ENCODE data around the gene GPR37. TPM values are rescaled to one million over a fixed set of nuclear protein-coding genes. Genes with fewer than 3 reads are reported as not detected.

GPR37 gene
- total RNA-seq, 2 experiments from 2014 or later: not detected

DNA sequence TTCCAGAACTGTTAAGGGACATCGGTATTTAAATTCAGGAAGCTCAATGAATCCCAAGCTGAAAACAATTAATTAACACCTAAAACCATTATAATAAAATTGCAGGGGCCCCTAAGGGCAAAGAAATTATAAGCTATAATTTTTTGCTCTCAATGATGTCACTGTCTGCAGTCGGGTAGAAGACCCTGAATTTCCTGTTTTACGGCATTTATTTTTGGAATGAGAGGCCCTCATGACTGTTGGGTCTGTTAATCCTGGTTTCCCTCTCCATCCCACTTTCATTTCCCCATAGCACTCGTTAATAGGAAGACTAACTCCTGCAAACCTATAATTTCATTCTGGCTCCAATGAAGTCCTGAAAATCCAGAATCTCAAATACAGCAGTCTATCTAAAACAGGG, 25.8 kb upstream of the GPR37 start:
- Mint-ChIP-seq H3K36me3 (ENCODE audit: low read depth) (no peaks in the 10 kb centered on the region), H3K27me3 (peaks cover 15% of the 10 kb centered on the region), H3K27ac (no peak overlapping the region), H3K4me1 (no peaks in the 10 kb centered on the region), H3K4me3 (no peak overlapping the region), H3K9me3 (no peaks in the 10 kb centered on the region)
- ChIA-PET POLR2A (no interaction called here), CTCF (no interaction called here)
- DNase-seq: no peak

DNA sequence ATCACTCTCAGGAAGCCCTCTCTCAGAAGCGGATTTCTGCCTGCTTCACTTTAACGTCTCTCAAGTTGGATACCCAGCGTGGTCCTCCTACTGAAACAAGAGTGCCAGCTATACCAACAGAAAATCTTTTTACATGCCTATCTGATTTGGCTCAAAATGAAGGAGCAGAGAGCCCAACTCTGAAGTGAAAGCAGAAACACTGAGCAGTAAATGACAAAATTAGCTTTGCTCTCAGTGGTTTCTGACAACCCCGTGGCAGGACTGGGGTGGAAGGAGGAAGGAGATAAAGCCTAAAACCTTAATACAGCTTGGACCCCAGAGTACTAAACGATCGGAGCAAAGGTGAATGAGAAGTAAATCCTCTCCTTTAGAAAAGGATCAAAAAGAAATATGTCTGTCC, 25.1 kb upstream of the GPR37 start:
- no peaks in the 10 kb centered on the region for H3K9me3 Mint-ChIP-seq
- ChIA-PET POLR2A (no interaction called here), CTCF (no interaction called here)
- no peak overlapping the region for H3K4me3 Mint-ChIP-seq
- H3K4me1 Mint-ChIP-seq: no peaks in the 10 kb centered on the region
- DNase-seq: no peak
- no peak overlapping the region for H3K27ac Mint-ChIP-seq
- H3K36me3 Mint-ChIP-seq (ENCODE audit: low read depth): no peaks in the 10 kb centered on the region
- H3K27me3 Mint-ChIP-seq: peaks cover 15% of the 10 kb centered on the region

GRCh38 chr7:124785994-124786393, 20.4 kb upstream of the GPR37 start:
- CTCF ChIA-PET: no interaction called here
- Mint-ChIP-seq H3K4me1 (no peaks in the 10 kb centered on the region), H3K36me3 (ENCODE audit: low read depth) (no peaks in the 10 kb centered on the region), H3K27ac (no peak overlapping the region), H3K27me3 (peaks cover 9% of the 10 kb centered on the region), H3K9me3 (no peaks in the 10 kb centered on the region), H3K4me3 (no peak overlapping the region)
- DNase-seq: no peak
- POLR2A ChIA-PET: no interaction called here

- peaks cover 5% of the 10 kb centered on the region for H3K27me3 Mint-ChIP-seq
- ChIA-PET POLR2A (no interaction called here), CTCF (interaction anchor here (1.2 to 1.9 kb wide), 4 partner anchors 19 to 684 kb away, joined by 3 to 7 read pairs (median 4); partner anchors contain the start of gene GPR37)
- H3K4me3 Mint-ChIP-seq: no peak overlapping the region
- H3K9me3 Mint-ChIP-seq: no peaks in the 10 kb centered on the region
- H3K4me1 Mint-ChIP-seq: no peaks in the 10 kb centered on the region
- H3K36me3 Mint-ChIP-seq (ENCODE audit: low read depth): no peaks in the 10 kb centered on the region
- DNase-seq: no peak
- H3K27ac Mint-ChIP-seq: no peak overlapping the region
These were observed 19.6 kb upstream of the GPR37 start for GRCh38 chr7:124784879-124785818.

GRCh38 chr7:124783271-124783670, 17.7 kb upstream of the GPR37 start:
- Mint-ChIP-seq H3K36me3 (ENCODE audit: low read depth) (no peaks in the 10 kb centered on the region), H3K4me1 (no peaks in the 10 kb centered on the region), H3K9me3 (no peaks in the 10 kb centered on the region), H3K27ac (no peak overlapping the region), H3K4me3 (no peak overlapping the region), H3K27me3 (no peaks in the 10 kb centered on the region)
- POLR2A ChIA-PET: no interaction called here
- CTCF ChIA-PET: no interaction called here
- DNase-seq: no peak

DNA sequence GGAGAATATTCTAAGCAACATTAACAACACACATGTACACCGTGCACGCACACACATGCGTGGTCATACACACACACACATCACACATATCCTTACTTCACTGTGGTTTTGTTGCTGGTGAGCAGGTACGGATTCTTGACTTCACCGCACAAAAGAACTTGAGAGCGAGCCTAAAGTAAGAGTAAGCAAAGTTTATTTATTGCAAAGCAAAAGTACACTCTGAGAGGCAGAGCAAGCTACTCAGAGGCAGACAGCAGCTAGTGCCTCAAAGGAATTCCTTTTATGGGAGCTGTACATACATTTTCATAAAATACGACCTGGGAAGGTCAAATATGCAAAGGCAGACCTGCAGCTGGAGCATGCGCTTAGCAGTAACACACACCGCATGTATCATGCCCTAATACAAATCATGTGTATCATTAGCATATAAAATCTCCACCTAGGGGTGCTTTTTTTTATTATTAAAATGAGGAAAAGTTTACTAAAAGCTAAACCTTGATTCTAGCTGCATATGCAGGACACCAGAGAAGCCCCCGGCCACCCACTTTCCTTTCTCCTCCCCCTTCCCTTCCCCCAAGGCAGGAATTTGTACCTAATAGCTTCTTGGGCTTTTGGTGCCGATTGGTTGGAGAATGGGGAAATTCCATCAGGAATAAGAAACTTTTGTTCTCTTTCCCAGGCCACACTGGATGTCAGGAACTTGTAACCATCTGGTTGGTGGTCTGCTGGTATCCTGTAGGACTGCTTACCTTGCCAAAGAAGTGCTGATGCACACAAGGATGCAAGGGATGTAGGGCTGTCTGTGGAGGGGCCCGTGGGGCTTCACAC, 16.5 kb upstream of the GPR37 start:
- no peak for DNase-seq
- Mint-ChIP-seq H3K9me3 (no peaks in the 10 kb centered on the region), H3K27me3 (peaks cover 3% of the 10 kb centered on the region), H3K36me3 (ENCODE audit: low read depth) (no peaks in the 10 kb centered on the region), H3K4me3 (no peak overlapping the region), H3K4me1 (no peaks in the 10 kb centered on the region), H3K27ac (no peak overlapping the region)
- POLR2A ChIA-PET: no interaction called here
- CTCF ChIA-PET: interaction anchor here (0.9 kb wide), 1 partner anchor 76 kb away, joined by 3 read pairs; no protein-coding TSS in a partner anchor

DNA sequence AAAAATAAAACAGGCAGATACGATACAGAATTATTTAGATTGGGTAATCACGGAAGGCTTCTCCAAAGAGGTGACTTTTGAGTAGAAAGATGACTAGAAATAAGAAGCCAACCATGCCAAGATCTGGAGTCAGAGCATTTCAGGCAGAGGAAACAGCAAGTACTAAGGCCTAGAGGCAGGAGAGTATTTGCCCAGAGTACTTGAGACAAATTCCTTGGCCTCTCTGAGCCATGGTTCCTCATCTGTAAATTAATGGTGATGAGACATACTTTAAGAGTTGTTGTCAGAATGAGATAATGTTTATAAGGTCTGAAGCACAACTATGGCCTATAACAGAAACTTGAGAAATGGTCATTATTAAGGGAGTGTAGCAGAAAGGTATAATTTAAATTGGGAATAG, 15.8 kb upstream of the GPR37 start:
- Mint-ChIP-seq H3K27me3 (peaks cover 3% of the 10 kb centered on the region), H3K27ac (no peak overlapping the region), H3K36me3 (ENCODE audit: low read depth) (no peaks in the 10 kb centered on the region), H3K9me3 (no peaks in the 10 kb centered on the region), H3K4me1 (no peaks in the 10 kb centered on the region), H3K4me3 (no peak overlapping the region)
- ChIA-PET POLR2A (no interaction called here), CTCF (no interaction called here)
- no peak for DNase-seq

DNA sequence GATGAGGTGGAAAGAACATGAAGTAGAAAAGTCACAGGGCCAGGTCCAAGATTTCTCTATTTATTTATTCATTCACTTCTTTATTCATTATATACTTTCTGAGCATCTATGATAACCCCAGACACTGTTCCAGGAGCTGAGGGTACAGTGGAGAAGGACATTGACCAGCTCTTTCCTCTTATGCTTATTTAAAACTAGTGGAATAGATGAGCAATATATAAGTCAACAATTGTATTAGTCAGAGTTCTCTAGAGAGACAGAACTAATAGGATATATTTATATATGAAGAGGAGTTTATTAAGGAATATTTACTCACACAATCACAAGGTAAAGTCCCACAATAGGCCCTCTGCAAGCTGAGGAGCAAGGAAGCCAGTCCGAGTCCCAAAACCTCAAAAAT, 15.0 kb upstream of the GPR37 start:
- H3K27me3 Mint-ChIP-seq: peaks cover 3% of the 10 kb centered on the region
- no peak overlapping the region for H3K27ac Mint-ChIP-seq
- H3K36me3 Mint-ChIP-seq (ENCODE audit: low read depth): no peaks in the 10 kb centered on the region
- DNase-seq: no peak
- no peak overlapping the region for H3K4me3 Mint-ChIP-seq
- CTCF ChIA-PET: no interaction called here
- POLR2A ChIA-PET: no interaction called here
- no peaks in the 10 kb centered on the region for H3K4me1 Mint-ChIP-seq
- H3K9me3 Mint-ChIP-seq: no peaks in the 10 kb centered on the region

DNA sequence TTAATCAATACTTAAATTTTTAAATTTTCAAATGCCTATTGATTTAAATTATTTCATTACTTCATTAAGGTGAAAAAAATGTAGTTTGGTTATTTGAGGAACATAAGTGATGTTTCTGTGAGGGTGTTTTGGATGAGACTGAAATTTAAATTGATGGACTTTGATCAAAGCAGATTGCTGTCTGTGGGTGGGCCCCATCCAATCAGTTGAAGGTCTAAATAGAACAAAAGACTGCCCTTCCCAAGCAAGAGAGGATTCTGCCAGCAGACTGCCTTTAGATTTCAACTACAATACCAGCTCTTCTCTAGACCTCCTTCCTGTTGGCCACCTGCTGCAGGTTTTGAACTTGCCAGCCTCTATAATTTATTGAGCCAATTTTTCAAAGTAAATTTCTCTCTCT, 14.5 kb upstream of the GPR37 start:
- H3K36me3 Mint-ChIP-seq (ENCODE audit: low read depth): no peaks in the 10 kb centered on the region
- ChIA-PET POLR2A (no interaction called here), CTCF (no interaction called here)
- H3K9me3 Mint-ChIP-seq: no peaks in the 10 kb centered on the region
- no peak overlapping the region for H3K4me3 Mint-ChIP-seq
- no peak overlapping the region for H3K27ac Mint-ChIP-seq
- peaks cover 3% of the 10 kb centered on the region for H3K27me3 Mint-ChIP-seq
- no peak for DNase-seq
- no peaks in the 10 kb centered on the region for H3K4me1 Mint-ChIP-seq

DNA sequence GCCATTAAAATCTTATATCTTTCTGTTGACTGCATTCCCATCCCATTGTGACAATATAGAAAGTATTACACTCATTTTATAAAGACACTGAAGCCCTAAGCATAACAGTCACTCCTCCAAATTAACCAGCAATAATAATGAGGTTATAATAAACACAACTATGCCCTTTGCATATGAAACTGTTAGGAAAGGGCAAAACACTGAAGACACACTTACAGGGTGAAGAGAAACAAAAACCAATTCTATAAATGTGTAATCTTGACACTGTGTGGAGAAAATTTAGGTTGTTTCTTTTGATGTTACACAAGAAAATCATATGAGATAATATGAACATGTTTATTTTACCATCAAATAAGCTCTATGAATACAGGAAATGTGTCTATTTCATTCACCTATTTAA, 14.0 kb upstream of the GPR37 start:
- CTCF ChIA-PET: interaction anchor here (0.7 kb wide), 1 partner anchor 55 kb away, joined by 4 read pairs; no protein-coding TSS in a partner anchor
- POLR2A ChIA-PET: no interaction called here
- H3K36me3 Mint-ChIP-seq (ENCODE audit: low read depth): no peaks in the 10 kb centered on the region
- H3K4me3 Mint-ChIP-seq: no peak overlapping the region
- H3K27me3 Mint-ChIP-seq: peaks cover 3% of the 10 kb centered on the region
- no peak for DNase-seq
- H3K9me3 Mint-ChIP-seq: no peaks in the 10 kb centered on the region
- no peak overlapping the region for H3K27ac Mint-ChIP-seq
- no peaks in the 10 kb centered on the region for H3K4me1 Mint-ChIP-seq

DNA sequence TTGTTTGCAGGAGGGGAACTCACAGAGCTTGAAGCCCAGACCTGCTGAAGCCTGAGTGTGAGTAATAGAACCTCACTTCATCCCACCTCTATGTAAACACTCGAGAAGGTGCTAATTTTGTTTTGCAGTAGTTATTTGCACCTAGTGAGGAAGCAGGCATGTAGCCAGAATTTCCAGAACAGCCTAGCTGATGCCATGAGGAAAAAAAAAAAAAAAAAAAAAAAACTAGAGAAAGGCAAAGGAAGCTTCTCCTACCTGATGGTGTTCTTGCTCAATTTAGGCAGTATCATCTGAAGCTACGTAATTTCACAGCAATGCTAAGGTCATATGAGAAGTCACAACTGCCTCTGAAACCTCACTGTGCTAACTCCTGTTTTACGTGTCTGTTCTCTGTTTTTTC, 13.6 kb upstream of the GPR37 start:
- POLR2A ChIA-PET: no interaction called here
- CTCF ChIA-PET: interaction anchor here (0.7 kb wide), 1 partner anchor 55 kb away, joined by 4 read pairs; no protein-coding TSS in a partner anchor
- Mint-ChIP-seq H3K27me3 (peaks cover 5% of the 10 kb centered on the region), H3K36me3 (ENCODE audit: low read depth) (no peaks in the 10 kb centered on the region), H3K4me3 (no peak overlapping the region), H3K4me1 (no peaks in the 10 kb centered on the region), H3K27ac (no peak overlapping the region), H3K9me3 (no peaks in the 10 kb centered on the region)
- no peak for DNase-seq

DNA sequence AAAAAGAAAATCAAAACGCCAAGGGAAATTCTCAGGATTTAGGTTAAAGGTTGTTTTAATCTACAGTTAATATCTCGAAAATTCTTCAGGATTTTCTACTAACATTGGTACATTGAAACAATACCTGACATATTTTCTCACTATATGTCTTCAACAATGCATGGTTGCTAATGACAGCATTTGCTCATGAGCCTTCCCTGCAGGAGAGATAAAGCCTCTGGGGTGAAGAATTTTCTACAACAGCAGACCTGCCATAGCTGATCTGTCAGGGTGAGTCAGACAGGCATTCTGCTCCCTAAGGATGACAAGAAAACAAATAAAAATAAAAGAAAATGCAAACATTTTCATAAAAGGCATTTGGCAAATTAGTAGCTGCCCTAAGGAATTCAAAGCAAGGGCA, 11.7 kb upstream of the GPR37 start:
- H3K27ac Mint-ChIP-seq: no peak overlapping the region
- H3K4me1 Mint-ChIP-seq: no peaks in the 10 kb centered on the region
- no peak overlapping the region for H3K4me3 Mint-ChIP-seq
- DNase-seq: no peak
- POLR2A ChIA-PET: no interaction called here
- CTCF ChIA-PET: interaction anchor here (1.0 to 1.3 kb wide), 2 partner anchors 9 to 11 kb away, joined by 3 to 4 read pairs; partner anchors contain the start of gene GPR37
- peaks cover 9% of the 10 kb centered on the region for H3K27me3 Mint-ChIP-seq
- no peaks in the 10 kb centered on the region for H3K36me3 Mint-ChIP-seq (ENCODE audit: low read depth)
- no peaks in the 10 kb centered on the region for H3K9me3 Mint-ChIP-seq

GRCh38 chr7:124776153-124776552, 10.6 kb upstream of the GPR37 start:
- ChIA-PET CTCF (no interaction called here), POLR2A (no interaction called here)
- Mint-ChIP-seq H3K4me3 (no peak overlapping the region), H3K27ac (no peak overlapping the region), H3K27me3 (peaks cover 17% of the 10 kb centered on the region), H3K4me1 (no peaks in the 10 kb centered on the region), H3K36me3 (ENCODE audit: low read depth) (no peaks in the 10 kb centered on the region), H3K9me3 (no peaks in the 10 kb centered on the region)
- DNase-seq: no peak

Data from activated CD4-positive, alpha-beta memory T cell treated with anti-CD3 and anti-CD28 coated beads, Interleukin-2, amount 10 ng/mL, durations not matched to agents 7 days and 5 days (primary cell).